ENCODE measurements around the gene OSGIN1. TPM values are rescaled to one million over a fixed set of nuclear protein-coding genes. Genes with fewer than 3 reads are reported as not detected.

Gene OSGIN1
- total RNA-seq, 1 experiment from 2014 or later: 9.8 TPM

- Histone ChIP-seq H3K4me2 (ENCODE audit: low read length) (no peak overlapping the region), H3K4me1 (ENCODE audit: insufficient read depth, low read length) (no peaks in the 10 kb centered on the region), H4K20me1 (ENCODE audit: low read length) (no peaks in the 10 kb centered on the region), H2AFZ (ENCODE audit: low read length) (no peak overlapping the region), H3K79me2 (ENCODE audit: low read length) (no peaks in the 10 kb centered on the region), H3F3A (ENCODE audit: low read length, unreplicated experiment) (no peaks in the 10 kb centered on the region), H3K9me2 (replicated peaks; ENCODE audit: low read length) (no peaks in the 10 kb centered on the region), H3K27me3 (ENCODE audit: low read length) (no peaks in the 10 kb centered on the region), H3K27ac (ENCODE audit: low read length) (no peak overlapping the region), H3K9ac (ENCODE audit: low read length) (no peak overlapping the region), H3K4me3 (ENCODE audit: low read length) (no peak overlapping the region), H3K9me3 (ENCODE audit: low read length) (no peaks in the 10 kb centered on the region), H3K36me3 (ENCODE audit: low read depth, low read length) (no peaks in the 10 kb centered on the region)
- POLR2A ChIA-PET (ENCODE audit: unreplicated experiment): no interaction called here
- BruUV-seq (replicated peaks): no TSS peak
- ATAC-seq: no peak
- intact Hi-C loops (cut with micrococcal nuclease): no loop called here
- TF ChIP-seq EZH2 (IDR thresholded peaks at IDR 0.05; ENCODE audit: low read length, unreplicated experiment) (no peak), CTCF (conservative IDR thresholded peaks at IDR 0.05; ENCODE audit: low read depth, low read length) (no peak), EZH2phosphoT487 (IDR thresholded peaks at IDR 0.05; ENCODE audit: borderline replicate concordance, low read length) (no peak)
- CTCF ChIA-PET: no interaction called here
- no peak for DNase-seq
These were observed 16.4 kb upstream of the OSGIN1 start for GRCh38 chr16:83936581-83937165.

GRCh38 chr16:83937267-83937666, 15.8 kb upstream of the OSGIN1 start:
- Histone ChIP-seq H3K27me3 (ENCODE audit: low read length) (no peaks in the 10 kb centered on the region), H3K9me2 (replicated peaks; ENCODE audit: low read length) (no peaks in the 10 kb centered on the region), H3K4me2 (ENCODE audit: low read length) (no peak overlapping the region), H3K27ac (ENCODE audit: low read length) (no peak overlapping the region), H3K9me3 (ENCODE audit: low read length) (no peaks in the 10 kb centered on the region), H3K4me1 (ENCODE audit: insufficient read depth, low read length) (no peaks in the 10 kb centered on the region), H3K36me3 (ENCODE audit: low read depth, low read length) (no peaks in the 10 kb centered on the region), H2AFZ (ENCODE audit: low read length) (no peak overlapping the region), H3K4me3 (ENCODE audit: low read length) (no peak overlapping the region), H3F3A (ENCODE audit: low read length, unreplicated experiment) (no peaks in the 10 kb centered on the region), H3K9ac (ENCODE audit: low read length) (no peak overlapping the region), H3K79me2 (ENCODE audit: low read length) (no peaks in the 10 kb centered on the region), H4K20me1 (ENCODE audit: low read length) (no peaks in the 10 kb centered on the region)
- DNase-seq: no peak
- ATAC-seq: no peak
- no peak for TF ChIP-seq CTCF (conservative IDR thresholded peaks at IDR 0.05; ENCODE audit: low read depth, low read length)
- TF ChIP-seq EZH2phosphoT487 (IDR thresholded peaks at IDR 0.05; ENCODE audit: borderline replicate concordance, low read length): no peak
- TF ChIP-seq EZH2 (IDR thresholded peaks at IDR 0.05; ENCODE audit: low read length, unreplicated experiment): no peak
- CTCF ChIA-PET: no interaction called here
- no TSS peak for BruUV-seq (replicated peaks)
- POLR2A ChIA-PET (ENCODE audit: unreplicated experiment): no interaction called here
- intact Hi-C loops (cut with micrococcal nuclease): no loop called here

- Histone ChIP-seq H3K79me2 (ENCODE audit: low read length) (no peaks in the 10 kb centered on the region), H3K4me2 (ENCODE audit: low read length) (no peak overlapping the region), H3K9ac (ENCODE audit: low read length) (no peak overlapping the region), H3K27ac (ENCODE audit: low read length) (no peak overlapping the region), H3K27me3 (ENCODE audit: low read length) (no peaks in the 10 kb centered on the region), H3F3A (ENCODE audit: low read length, unreplicated experiment) (no peaks in the 10 kb centered on the region), H2AFZ (ENCODE audit: low read length) (no peak overlapping the region), H3K9me2 (replicated peaks; ENCODE audit: low read length) (no peaks in the 10 kb centered on the region), H3K4me3 (ENCODE audit: low read length) (no peak overlapping the region), H3K36me3 (ENCODE audit: low read depth, low read length) (no peaks in the 10 kb centered on the region), H3K9me3 (ENCODE audit: low read length) (no peaks in the 10 kb centered on the region), H3K4me1 (ENCODE audit: insufficient read depth, low read length) (no peaks in the 10 kb centered on the region), H4K20me1 (ENCODE audit: low read length) (no peaks in the 10 kb centered on the region)
- no TSS peak for BruUV-seq (replicated peaks)
- POLR2A ChIA-PET (ENCODE audit: unreplicated experiment): no interaction called here
- DNase-seq (no peak), ATAC-seq (no peak)
- CTCF ChIA-PET: no interaction called here
- intact Hi-C loops (cut with micrococcal nuclease): no loop called here
- TF ChIP-seq CTCF (conservative IDR thresholded peaks at IDR 0.05; ENCODE audit: low read depth, low read length) (no peak), EZH2 (IDR thresholded peaks at IDR 0.05; ENCODE audit: low read length, unreplicated experiment) (no peak), EZH2phosphoT487 (IDR thresholded peaks at IDR 0.05; ENCODE audit: borderline replicate concordance, low read length) (no peak)
These were observed 14.8 kb upstream of the OSGIN1 start for GRCh38 chr16:83937922-83938885.
